Right atrium auricular region (tissue), 2 donors: ENCODE measurements around the gene ZKSCAN1. TPM values are rescaled to one million over a fixed set of nuclear protein-coding genes. Genes with fewer than 3 reads are reported as not detected.
A peak's percentile ranks its signal among the peaks of the same experiment; 100 is the strongest.

Source experiments
- DNase-seq: peaks from one replicate; pipeline ENCODE4 v3.0.0-alpha.2; 2019; ENCODE audit warnings: low spot score
- H3K27ac ChIP-seq, 2 donors: fragments of 200-600 bp; sonication (generic); 1 replicate in 1 of 2; 2 replicates in 1 of 2; pipeline ENCODE4 v1.5.1; 2016 to 2019
- H3K27me3 ChIP-seq, 2 donors: fragments of 200-600 bp; sonication (generic); one replicate each; pipeline versions ENCODE4 v1.5.1 to v1.6.0; 2017 to 2019
- H3K36me3 ChIP-seq: fragments of 200-600 bp; sonication (generic); one replicate; pipeline ENCODE4 v1.5.1; 2016
- H3K4me1 ChIP-seq, 2 donors: fragments of 200-600 bp; sonication (generic); one replicate each; pipeline versions ENCODE4 v1.5.1 to v1.6.0; 2017 to 2019
- H3K4me3 ChIP-seq, 2 donors: fragments of 200-600 bp; sonication (generic); 1 replicate in 1 of 2; 2 replicates in 1 of 2; pipeline ENCODE4 v1.5.1; 2017 to 2019; ENCODE audit warnings: mild to moderate bottlenecking in 1 of 2, moderate library complexity in 1 of 2
- H3K9me3 ChIP-seq, 2 donors: fragments of 200-600 bp; sonication (generic); one replicate each; pipeline ENCODE4 v1.5.1; 2019
- CTCF ChIP-seq, 2 donors: fragments of 200-600 bp; sonication (generic); IDR thresholded peaks; one replicate each; pipeline ENCODE4 v1.5.1; 2019; ENCODE audit warnings: antibody characterized with exemption in 2 of 2
- total RNA-seq, 2 donors: library from RNA; depleted of rRNA; stranded (reverse); fragments of >200 nt; gene quantifications; one replicate each; pipeline ENCODE4 v1.1.0, GENCODE V29; 2016

The ZKSCAN1 gene
- total RNA-seq, 2 donors from 2014 or later: 19.8 to 20.0 TPM

DNA sequence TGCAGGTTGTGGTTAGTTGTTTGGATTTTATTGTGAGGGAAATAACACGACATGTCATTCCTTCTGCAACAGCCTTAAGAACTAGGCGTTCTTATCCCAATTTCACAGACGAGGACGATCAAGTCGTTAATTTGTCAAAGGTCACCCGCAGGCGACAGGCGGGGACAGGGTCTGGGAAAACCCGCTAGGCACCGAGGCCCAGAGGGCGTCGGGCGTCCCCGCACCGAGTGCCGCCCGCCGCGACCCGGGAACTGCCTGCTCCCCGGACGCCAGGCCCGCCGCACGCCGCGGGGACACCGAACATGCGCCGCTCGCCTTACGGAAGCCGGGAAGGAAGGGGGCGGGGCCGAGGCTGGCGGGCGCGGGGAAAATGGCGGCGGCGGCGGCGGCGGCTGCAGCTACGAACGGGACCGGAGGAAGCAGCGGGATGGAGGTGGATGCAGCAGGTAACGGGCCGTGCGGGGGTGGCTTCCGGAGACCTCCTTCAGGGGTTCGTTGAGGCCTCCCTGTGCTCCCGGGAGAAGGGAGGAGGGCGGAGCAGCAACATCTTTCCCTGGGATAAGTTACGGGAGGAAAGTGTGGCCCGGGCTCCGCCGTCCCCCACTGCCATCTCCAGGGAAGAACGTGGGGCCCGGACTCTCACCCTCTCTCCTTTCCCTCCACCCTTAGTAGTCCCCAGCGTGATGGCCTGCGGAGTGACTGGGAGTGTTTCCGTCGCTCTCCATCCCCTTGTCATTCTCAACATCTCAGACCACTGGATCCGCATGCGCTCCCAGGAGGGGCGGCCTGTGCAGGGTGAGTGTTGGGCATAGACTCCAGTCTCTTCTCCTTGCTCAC, 73.4 kb downstream of the ZKSCAN1 start, which contains the start of gene COPS6:
COPS6 (plus strand) TSS at position 349 of the 837 bp plus-strand sequence; CDS start at position 371, 22 bp downstream.
- Histone ChIP-seq H3K27me3 (no peaks in the 10 kb centered on the region), H3K36me3 (peaks cover 37% of the 10 kb centered on the region), H3K4me3 (peak within 1 kb of the TSS; percentile 83 to 94), H3K4me1 (peaks cover 0 to 17% of the 10 kb centered on the region in 2 donors), H3K27ac (peak within 1 kb of the TSS; percentile 85 to 90), H3K9me3 (no peaks in the 10 kb centered on the region)
- DNase-seq: peak; percentile 78
- peak in 1 of 2 donors; percentile 18 for TF ChIP-seq CTCF (IDR thresholded peaks at IDR 0.05)

GRCh38 chr7:100089458-100090196, 74.2 kb downstream of the ZKSCAN1 start:
- no peak for TF ChIP-seq CTCF (IDR thresholded peaks at IDR 0.05)
- H3K36me3 ChIP-seq: peaks cover 45% of the 10 kb centered on the region
- peak overlapping the region; percentile 85 to 90 for H3K27ac ChIP-seq
- no peaks in the 10 kb centered on the region for H3K9me3 ChIP-seq
- H3K4me1 ChIP-seq: peaks cover 0 to 17% of the 10 kb centered on the region in 2 donors
- no peaks in the 10 kb centered on the region for H3K27me3 ChIP-seq
- DNase-seq: no peak
- H3K4me3 ChIP-seq: peak overlapping the region; percentile 83 to 94

DNA sequence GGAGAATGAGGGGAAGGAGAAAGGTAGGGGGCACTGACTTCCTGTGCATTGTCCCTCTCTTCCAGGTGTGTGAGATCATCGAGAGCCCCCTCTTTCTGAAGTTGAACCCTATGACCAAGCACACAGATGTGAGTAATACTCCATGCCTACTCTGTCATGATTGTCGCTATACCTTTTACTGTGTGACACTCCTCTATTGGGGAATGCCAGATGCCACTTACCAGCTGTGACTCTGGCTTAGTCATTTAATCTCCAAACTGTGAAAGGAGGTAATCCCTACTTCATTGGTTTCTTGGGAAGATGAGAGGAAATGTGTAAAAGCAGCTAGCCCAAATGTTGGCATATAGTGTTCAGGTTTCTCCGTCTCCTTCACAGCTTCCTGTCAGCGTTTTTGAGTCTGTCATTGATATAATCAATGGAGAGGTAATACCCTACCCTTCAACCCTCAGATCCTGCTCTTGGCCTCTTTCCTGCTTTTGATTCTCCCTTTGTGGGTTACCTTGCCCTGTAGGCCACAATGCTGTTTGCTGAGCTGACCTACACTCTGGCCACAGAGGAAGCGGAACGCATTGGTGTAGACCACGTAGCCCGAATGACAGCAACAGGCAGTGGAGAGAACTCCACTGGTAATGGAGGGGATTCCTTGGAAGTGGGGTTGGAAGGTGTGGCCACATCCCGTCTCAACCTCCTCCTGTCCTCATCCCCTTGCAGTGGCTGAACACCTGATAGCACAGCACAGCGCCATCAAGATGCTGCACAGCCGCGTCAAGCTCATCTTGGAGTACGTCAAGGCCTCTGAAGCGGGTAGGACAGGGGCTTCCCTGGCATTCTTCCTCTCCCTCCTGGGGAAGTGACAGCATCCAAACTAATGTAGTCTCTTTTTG, 75.4 kb downstream of the ZKSCAN1 start:
- Histone ChIP-seq H3K9me3 (no peaks in the 10 kb centered on the region), H3K36me3 (peaks cover 56% of the 10 kb centered on the region), H3K27me3 (no peaks in the 10 kb centered on the region)

More for the DNA sequence above, 75.4 kb downstream of the ZKSCAN1 start:
- Histone ChIP-seq H3K4me1 (peaks cover 0 to 17% of the 10 kb centered on the region in 2 donors), H3K4me3 (no peak overlapping the region), H3K27ac (no peak overlapping the region)
- TF ChIP-seq CTCF (IDR thresholded peaks at IDR 0.05): no peak
- no peak for DNase-seq

Other genes starting within 250 kb of the ZKSCAN1 start
- under 1 TPM in 1 of 2 donors, not detected in 1; 0.43 TPM for gene CYP3A4, start 231.4 kb upstream of the ZKSCAN1 start, total RNA-seq
- gene CYP3A43, start 187.6 kb upstream of the ZKSCAN1 start, total RNA-seq: under 1 TPM in 1 of 2 donors, not detected in 1; 0.28 TPM
- gene OR2AE1, start 138.6 kb upstream of the ZKSCAN1 start, total RNA-seq: under 1 TPM in 1 of 2 donors, not detected in 1; 0.43 TPM
- gene TRIM4, start 96.1 kb upstream of the ZKSCAN1 start, total RNA-seq: 10 to 100 TPM in 1 of 2 donors, 1 to 10 TPM in 1; 8.8 to 13.3 TPM
- not detected for gene GJC3, start 86.0 kb upstream of the ZKSCAN1 start, total RNA-seq
- gene AZGP1, start 39.6 kb upstream of the ZKSCAN1 start, total RNA-seq: 10 to 100 TPM; 11.3 to 46.5 TPM
- 1 to 10 TPM; 6.7 to 7.1 TPM for gene ZSCAN21, start 34.2 kb downstream of the ZKSCAN1 start, total RNA-seq
- 10 to 100 TPM; 11.8 to 16.1 TPM for gene ZNF3, start 66.1 kb downstream of the ZKSCAN1 start, total RNA-seq
- 10 to 100 TPM; 46.7 to 64.2 TPM for gene COPS6, start 73.4 kb downstream of the ZKSCAN1 start, total RNA-seq
- gene MCM7, start 85.8 kb downstream of the ZKSCAN1 start, total RNA-seq: 10 to 100 TPM in 1 of 2 donors, 1 to 10 TPM in 1; 8.3 to 13.0 TPM
- 10 to 100 TPM; 12.2 to 12.4 TPM for gene AP4M1, start 86.0 kb downstream of the ZKSCAN1 start, total RNA-seq
- gene TAF6, start 103.8 kb downstream of the ZKSCAN1 start, total RNA-seq: 10 to 100 TPM; 41.7 to 49.1 TPM
- gene CNPY4, start 104.0 kb downstream of the ZKSCAN1 start, total RNA-seq: 1 to 10 TPM; 6.1 to 6.2 TPM
- 1 to 10 TPM; 3.3 to 6.1 TPM for gene MBLAC1, start 111.4 kb downstream of the ZKSCAN1 start, total RNA-seq
- gene LAMTOR4, start 133.3 kb downstream of the ZKSCAN1 start, total RNA-seq: 100 to 1,000 TPM; 153 to 168 TPM
- 1 to 10 TPM; 5.1 to 8.3 TPM for gene TRAPPC14, start 143.1 kb downstream of the ZKSCAN1 start, total RNA-seq
- 1 to 10 TPM; 1.3 to 2.4 TPM for gene GAL3ST4, start 153.0 kb downstream of the ZKSCAN1 start, total RNA-seq
- gene GPC2, start 161.8 kb downstream of the ZKSCAN1 start, total RNA-seq: under 1 TPM in 1 of 2 donors, not detected in 1; 0.12 TPM
- gene STAG3, start 162.3 kb downstream of the ZKSCAN1 start, total RNA-seq: not detected
- under 1 TPM in 1 of 2 donors, not detected in 1; 0.43 TPM for gene PVRIG, start 204.4 kb downstream of the ZKSCAN1 start, total RNA-seq